C1 segment of cervical spinal cord (tissue), 14 donors: Measurements from ENCODE around the gene MRRF.

Source experiments
- DNase-seq, 14 donors: peaks; one replicate each; lab custom pipeline; 2025; lab: John Stamatoyannopoulos, UW

MRRF gene

GRCh38 chr9:122264360-122265148 is at the start of gene MRRF, which contains the start of gene RBM18:
Gene MRRF (plus strand): TSS chr9:122264882. CDS start chr9:122270892, 6,010 bp downstream.
Gene RBM18 (minus strand): TSS chr9:122264840. CDS start chr9:122261492, 3,348 bp downstream.
- peak; percentile 45 to 89 (median 83) for DNase-seq

GRCh38 chr9:122215663-122216062 is 49.0 kb upstream of the MRRF start:
- no peak for DNase-seq

GRCh38 chr9:122216138-122216797 is 48.4 kb upstream of the MRRF start:
- no peak for DNase-seq

- DNase-seq: no peak
These were observed 47.8 kb upstream of the MRRF start for GRCh38 chr9:122216798-122217418.

GRCh38 chr9:122217640-122218039 is 47.0 kb upstream of the MRRF start:
- no peak for DNase-seq

GRCh38 chr9:122218071-122218934 is 46.4 kb upstream of the MRRF start:
- no peak for DNase-seq

DNA sequence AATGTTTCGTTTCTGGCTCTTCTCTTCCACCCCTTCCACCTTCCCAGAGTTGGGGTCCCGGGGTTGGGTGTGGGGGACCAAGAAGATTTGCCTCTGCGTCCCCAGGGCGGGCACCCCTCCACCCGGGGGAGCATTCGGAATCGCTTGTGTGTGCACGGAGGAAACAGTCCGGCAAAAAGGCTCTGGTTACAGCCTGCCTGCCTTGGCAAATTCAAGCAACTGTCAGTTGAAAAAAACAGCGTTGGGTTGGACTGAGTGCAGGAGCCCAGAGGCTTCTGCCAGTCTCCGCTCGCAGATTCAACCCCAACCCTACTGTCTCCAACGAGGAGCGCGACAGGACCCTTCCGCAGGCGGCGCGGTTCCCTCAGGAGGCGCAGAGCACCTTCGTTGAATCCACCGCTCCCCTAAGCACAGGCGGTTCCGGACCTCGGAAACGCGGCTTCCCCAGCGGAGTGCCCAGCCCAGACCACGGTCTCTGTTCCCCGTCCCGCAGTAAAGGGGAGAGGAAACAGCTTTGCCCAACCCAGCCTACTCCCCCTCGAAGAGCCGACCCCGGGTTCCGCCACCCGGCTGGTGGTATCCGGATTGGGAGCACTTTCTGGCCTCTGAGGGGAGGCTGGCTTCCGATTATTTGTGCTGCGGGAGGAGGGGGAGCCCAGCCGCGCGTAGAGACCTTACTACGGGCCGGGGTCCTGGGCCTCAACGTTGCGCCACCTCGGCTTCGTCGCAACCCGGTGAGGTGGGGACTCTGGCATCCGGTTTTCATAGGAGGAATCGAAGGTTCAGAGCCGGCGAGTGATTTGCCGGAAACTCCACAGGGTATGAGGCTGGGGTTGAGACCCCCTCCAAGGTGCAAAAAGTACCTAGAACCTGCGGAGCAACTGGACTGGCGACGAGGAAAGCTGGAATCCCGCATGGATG is 45.5 kb upstream of the MRRF start:
- no peak for DNase-seq

GRCh38 chr9:122219856-122220672 is 44.6 kb upstream of the MRRF start:
- DNase-seq: no peak

GRCh38 chr9:122220673-122221182 is 44.0 kb upstream of the MRRF start:
- DNase-seq: no peak

- no peak for DNase-seq
These were observed 43.4 kb upstream of the MRRF start for GRCh38 chr9:122221183-122221811.

- no peak for DNase-seq
These were observed 41.9 kb upstream of the MRRF start for GRCh38 chr9:122222791-122223190.

DNA sequence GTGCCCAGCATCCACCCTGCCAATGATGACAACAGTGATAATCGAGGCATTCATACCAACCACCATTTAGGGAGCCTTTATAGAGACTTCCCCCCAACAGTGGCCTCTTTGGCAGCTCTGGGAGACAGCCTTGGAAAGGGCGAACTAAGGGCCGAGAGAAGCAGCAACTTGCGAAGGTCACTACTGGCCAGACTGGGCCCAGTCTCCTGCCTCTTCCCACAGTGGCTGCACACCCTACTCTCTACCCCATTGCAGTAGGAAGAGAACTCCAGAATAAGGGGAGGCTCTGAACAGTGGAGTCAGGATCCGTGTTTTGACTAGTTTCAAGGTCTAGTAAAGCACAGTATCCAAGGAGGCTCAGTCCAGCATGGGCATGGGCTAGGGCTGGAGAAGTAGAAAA is 41.2 kb upstream of the MRRF start:
- no peak for DNase-seq

DNA sequence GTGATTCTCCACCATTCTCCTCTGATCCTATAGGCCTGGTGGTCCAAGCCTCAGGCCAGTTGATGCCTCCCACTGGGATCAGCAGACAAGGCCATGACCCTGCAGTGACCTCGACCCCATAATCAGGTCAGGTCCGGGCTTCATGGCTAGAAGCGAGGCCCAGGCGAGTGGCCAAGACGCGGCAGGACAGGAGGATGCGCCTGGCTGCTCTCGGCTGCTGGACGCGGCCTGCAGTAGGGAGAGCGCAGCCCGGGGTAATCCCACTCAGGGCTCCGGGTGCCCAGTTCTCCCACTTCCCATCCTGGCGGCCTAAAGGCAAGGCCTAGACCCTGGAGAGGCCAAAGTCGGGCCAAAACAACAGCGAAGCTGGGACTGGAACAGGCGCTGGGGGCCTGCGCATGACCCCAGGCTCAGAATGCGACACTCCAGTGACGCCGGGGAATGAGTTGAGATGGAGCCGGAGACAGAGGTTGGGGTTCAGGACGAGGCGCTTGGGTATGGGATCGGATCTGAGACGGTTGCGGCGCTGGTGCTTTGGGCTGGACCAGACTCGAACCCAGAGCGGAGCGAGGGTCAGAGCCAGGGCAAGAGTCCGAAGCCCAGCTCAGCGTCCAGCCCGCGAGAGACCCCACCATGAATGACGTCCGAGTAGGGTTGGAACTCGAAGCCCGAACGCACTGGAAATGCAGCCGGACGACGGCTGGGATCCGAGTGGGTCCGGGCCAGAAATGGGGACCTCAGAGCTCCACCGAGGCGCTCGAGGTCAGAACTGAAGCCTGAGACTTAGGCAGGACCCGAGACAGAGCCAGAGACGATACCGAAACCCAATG is 39.2 kb upstream of the MRRF start:
- no peak for DNase-seq

DNA sequence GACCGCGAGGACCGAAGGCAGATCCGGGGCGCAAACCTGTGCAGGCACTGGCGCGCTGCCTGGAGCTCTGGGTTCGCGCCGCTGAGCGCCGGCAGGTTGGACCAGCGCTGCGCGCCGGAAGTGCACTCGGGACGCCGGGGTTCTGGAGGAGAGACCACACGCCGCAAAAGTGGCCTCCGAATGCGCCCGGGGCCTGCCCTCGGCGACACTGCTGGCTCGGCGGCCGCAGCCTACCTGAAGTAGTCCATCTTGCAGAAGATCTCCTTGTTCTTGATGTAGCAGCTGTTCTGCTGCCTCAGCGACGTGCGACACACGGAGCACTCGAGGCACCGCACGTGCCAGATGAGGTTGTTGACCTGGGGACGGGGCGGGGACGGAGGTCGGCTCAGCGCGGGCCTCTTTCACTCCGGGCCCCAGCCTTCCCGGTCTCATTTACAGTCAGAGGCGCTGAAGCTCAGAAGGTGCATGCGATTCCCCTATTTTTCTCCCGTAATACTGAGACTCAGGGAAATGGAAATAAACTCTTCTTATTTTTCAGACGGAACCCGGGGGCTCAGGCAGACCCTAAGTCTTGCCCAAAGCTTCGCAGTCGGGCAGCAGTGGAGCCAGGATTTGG is 38.4 kb upstream of the MRRF start:
- DNase-seq: no peak

- DNase-seq: no peak
These were observed 37.7 kb upstream of the MRRF start for GRCh38 chr9:122226758-122227574.

GRCh38 chr9:122227575-122227900 is 37.1 kb upstream of the MRRF start:
- no peak for DNase-seq

- DNase-seq: no peak
These were observed 36.5 kb upstream of the MRRF start for GRCh38 chr9:122228191-122228567.
